HEK293 (cell line): ENCODE measurements around the gene GMEB2.

Source experiments
- ATF2 ChIP-seq: fragments of 450-650 bp; formaldehyde crosslinking; IDR thresholded peaks from 2 replicates; pipeline ENCODE4 v1.5.1; 2016; ENCODE audit warnings: missing biosample characterization, missing genetic modification characterization, low read depth
- CTCF ChIP-seq: fragments of 450-650 bp; formaldehyde crosslinking; IDR thresholded peaks from 2 replicates; pipeline ENCODE4 v1.5.1; 2016; ENCODE audit warnings: missing biosample characterization, missing genetic modification characterization
- GFI1B ChIP-seq: fragments of 450-650 bp; formaldehyde crosslinking; IDR thresholded peaks from 2 replicates; pipeline ENCODE4 v1.5.1; 2016; ENCODE audit warnings: missing biosample characterization, missing genetic modification characterization
- KLF16 ChIP-seq: fragments of 450-650 bp; formaldehyde crosslinking; IDR thresholded peaks from 2 replicates; pipeline ENCODE4 v1.5.1; 2017; ENCODE audit warnings: missing biosample characterization, missing genetic modification characterization
- REPIN1 ChIP-seq: fragments of 450-650 bp; formaldehyde crosslinking; IDR thresholded peaks from 2 replicates; pipeline ENCODE4 v1.5.1; 2017; ENCODE audit warnings: missing biosample characterization, missing genetic modification characterization, low read depth
- SP2 ChIP-seq: fragments of 450-650 bp; formaldehyde crosslinking; IDR thresholded peaks from 2 replicates; pipeline ENCODE4 v1.5.1; 2016; ENCODE audit warnings: missing biosample characterization, missing genetic modification characterization
- ZBTB21 ChIP-seq: fragments of 450-650 bp; formaldehyde crosslinking; IDR thresholded peaks from 2 replicates; pipeline ENCODE4 v1.5.1; 2017; ENCODE audit warnings: missing biosample characterization, missing genetic modification characterization
- ZBTB7A ChIP-seq: fragments of 450-650 bp; formaldehyde crosslinking; IDR thresholded peaks from 2 replicates; pipeline ENCODE4 v1.5.1; 2016; ENCODE audit warnings: low read depth, missing biosample characterization, missing genetic modification characterization
- ZNF488 ChIP-seq: fragments of 450-650 bp; formaldehyde crosslinking; IDR thresholded peaks from 2 replicates; pipeline ENCODE4 v1.5.1; 2016; ENCODE audit warnings: missing biosample characterization, missing genetic modification characterization
- ZNF837 ChIP-seq: fragments of 450-650 bp; formaldehyde crosslinking; IDR thresholded peaks from 2 replicates; pipeline ENCODE4 v1.5.1; 2016; ENCODE audit warnings: missing biosample characterization, missing genetic modification characterization
- ZSCAN18 ChIP-seq: fragments of 450-650 bp; formaldehyde crosslinking; IDR thresholded peaks from 2 replicates; pipeline ENCODE4 v1.5.1; 2016; ENCODE audit warnings: missing biosample characterization, missing genetic modification characterization

GRCh38 chr20:63554361-63555278 lies 72.3 kb downstream of the GMEB2 start:
- TF ChIP-seq SP2 (tag by site-specific recombination) (no peak), ATF2 (no peak), ZNF488 (no peak), GFI1B (tag by site-specific recombination) (no peak), ZBTB7A (tag by site-specific recombination) (no peak), REPIN1 (tag by site-specific recombination) (no peak), ZNF837 (tag by site-specific recombination) (no peak), ZSCAN18 (tag by site-specific recombination) (no peak), CTCF (tag by site-specific recombination) (no peak), ZBTB21 (no peak), KLF16 (tag by site-specific recombination) (no peak)
